Measurements from ENCODE around the gene ZFHX2. TPM values are rescaled to one million over a fixed set of nuclear protein-coding genes. Genes with fewer than 3 reads are reported as not detected.
A peak's percentile ranks its signal among the peaks of the same experiment; 100 is the strongest.

ZFHX2 gene
- total RNA-seq, 2 experiments from 2014 or later = 1.2 to 1.4 TPM

DNA sequence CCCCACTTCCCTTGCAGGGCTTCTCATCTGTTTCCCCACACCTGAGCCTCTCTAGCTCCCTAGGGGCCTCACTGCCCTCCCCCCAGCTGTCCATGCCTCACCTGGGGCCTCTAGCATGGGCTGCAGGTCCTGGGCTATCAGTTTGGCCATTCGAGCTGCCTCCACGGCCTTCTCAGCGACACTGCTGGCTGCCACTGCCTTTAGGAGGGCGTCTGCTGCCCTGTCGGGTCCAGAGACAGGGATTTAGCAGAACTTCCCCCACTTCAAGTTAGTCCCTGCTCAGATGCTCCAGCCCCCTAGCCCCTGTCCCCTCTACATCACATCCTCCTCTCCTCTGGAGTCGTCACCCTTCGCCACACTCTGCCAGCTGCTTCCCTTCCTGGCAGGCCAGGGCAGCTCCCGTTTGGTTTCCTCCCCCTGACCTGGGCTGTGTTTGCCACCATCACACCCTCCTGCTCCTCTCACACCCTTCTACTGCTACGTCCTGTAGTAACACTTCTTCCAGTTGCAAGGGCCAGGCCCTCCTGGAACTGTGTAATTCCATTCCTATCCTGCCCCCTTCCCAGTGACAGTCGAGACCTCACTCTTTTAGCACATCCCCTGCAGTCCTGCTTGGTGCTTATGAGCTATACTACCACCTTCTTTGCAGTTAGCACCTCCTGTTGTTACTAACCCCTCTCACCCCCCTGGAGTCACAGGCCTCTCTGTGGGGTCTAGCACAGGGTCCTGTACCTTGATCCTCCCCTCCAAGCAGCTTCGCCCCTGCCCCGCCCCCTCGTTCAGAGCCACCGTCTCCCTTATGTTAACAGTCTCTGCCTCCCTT, 20.3 kb upstream of the ZFHX2 start:
- no peaks in the 10 kb centered on the region for H3K9me3 Mint-ChIP-seq
- ChIA-PET POLR2A (interaction anchor here (0.8 to 0.9 kb wide), 2 partner anchors 11 to 17 kb away, joined by 3 read pairs; no protein-coding TSS in a partner anchor), CTCF (interaction anchor here (0.9 to 1.8 kb wide), 3 partner anchors 12 to 60 kb away, joined by 4 to 6 read pairs (median 5); no protein-coding TSS in a partner anchor)
- H3K36me3 Mint-ChIP-seq = no peaks in the 10 kb centered on the region
- H3K4me1 Mint-ChIP-seq (ENCODE audit: low read depth) = peaks cover 18% of the 10 kb centered on the region
- no peak overlapping the region for H3K27ac Mint-ChIP-seq
- DNase-seq = no peak
- H3K4me3 Mint-ChIP-seq = no peak overlapping the region
- peaks cover 16% of the 10 kb centered on the region for H3K27me3 Mint-ChIP-seq
- intact Hi-C loops (cut with micrococcal nuclease) = no loop called here

DNA sequence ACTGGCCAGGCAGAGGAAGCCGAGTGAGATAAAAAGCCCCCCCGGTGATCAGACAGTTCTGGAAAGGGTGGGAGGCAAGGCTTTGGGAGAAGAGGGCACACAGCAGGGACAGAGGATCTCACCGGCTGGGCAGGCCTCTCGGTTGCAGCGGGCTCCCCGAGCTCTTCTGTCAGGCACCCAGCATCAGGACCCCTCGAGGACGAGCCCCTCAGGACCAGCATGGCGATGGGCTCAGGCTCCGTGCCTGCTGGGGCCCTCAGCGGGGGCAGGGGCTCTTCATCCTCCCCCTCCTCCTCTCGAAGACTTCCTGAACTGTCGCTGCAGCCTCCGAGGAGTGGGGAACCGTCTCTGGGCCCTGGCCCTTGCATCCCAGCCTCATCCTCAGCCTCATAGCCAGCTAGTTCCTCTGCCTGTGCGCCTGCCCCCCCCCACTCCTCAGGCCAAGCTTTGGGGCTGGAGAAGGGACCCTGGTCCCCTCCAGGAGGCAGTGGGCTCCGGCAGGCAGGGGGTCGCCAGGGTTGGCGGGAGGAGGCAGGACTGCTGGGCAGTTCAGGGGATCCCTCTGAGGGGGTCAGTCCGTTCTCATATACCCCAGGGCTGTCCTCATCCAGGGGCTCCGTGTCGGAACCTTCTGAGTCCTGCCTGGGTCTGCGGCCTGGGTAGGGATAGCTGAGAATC, 19.4 kb upstream of the ZFHX2 start:
- peaks cover 9% of the 10 kb centered on the region for H3K27me3 Mint-ChIP-seq
- no peak overlapping the region for H3K4me3 Mint-ChIP-seq
- peak; percentile 2 for DNase-seq
- intact Hi-C loops (cut with micrococcal nuclease) = no loop called here
- H3K36me3 Mint-ChIP-seq = no peaks in the 10 kb centered on the region
- ChIA-PET POLR2A (interaction anchor here (0.6 to 0.8 kb wide), 3 partner anchors 10 to 981 kb away, joined by 3 read pairs; no protein-coding TSS in a partner anchor), CTCF (interaction anchor here (0.8 to 1.5 kb wide), 3 partner anchors 11 to 61 kb away, joined by 3 to 5 read pairs (median 4); no protein-coding TSS in a partner anchor)
- peaks cover 17% of the 10 kb centered on the region for H3K4me1 Mint-ChIP-seq (ENCODE audit: low read depth)
- H3K9me3 Mint-ChIP-seq = no peaks in the 10 kb centered on the region
- H3K27ac Mint-ChIP-seq = no peak overlapping the region

DNA sequence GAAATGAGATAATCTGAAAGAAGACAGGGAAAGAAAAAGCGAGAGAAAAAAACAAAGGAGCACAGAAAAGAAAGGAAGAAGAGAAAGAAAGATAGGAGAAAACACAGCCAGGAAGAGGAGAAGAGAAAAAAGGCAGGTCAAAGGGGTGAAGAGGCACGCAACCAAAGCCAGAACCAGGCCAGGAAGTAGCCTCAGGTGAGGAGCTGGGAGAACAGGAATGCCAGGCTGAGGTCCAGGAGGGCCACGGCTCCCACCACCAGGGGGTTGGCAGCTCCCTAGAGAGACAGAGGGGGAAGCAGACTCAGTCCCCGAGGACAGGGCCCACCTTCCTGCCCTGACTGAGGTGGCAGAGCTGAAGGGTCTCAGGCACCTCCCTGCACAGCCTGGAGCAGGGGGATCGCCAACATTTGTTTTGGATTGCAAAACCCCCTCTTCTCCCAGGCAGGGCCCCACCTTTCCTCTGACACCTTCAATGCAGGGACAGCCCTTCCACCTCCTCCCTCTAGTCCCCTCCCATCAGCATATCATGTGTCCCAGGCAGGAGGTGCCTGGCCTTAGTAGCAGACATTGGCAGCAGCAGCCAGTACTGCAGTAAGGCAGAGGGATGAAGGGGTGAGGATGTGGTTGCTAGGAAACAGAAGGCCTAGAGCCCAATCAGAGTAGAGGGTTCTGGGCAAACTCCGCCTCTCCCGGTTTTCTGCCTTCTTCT, 18.0 kb upstream of the ZFHX2 start:
- no peak overlapping the region for H3K4me3 Mint-ChIP-seq
- POLR2A ChIA-PET = no interaction called here

GRCh38 chr14:23568600-23569331, 17.2 kb upstream of the ZFHX2 start:
- ChIA-PET POLR2A (no interaction called here), CTCF (interaction anchor here (0.5 to 3.3 kb wide), 9 partner anchors 9 to 175 kb away, joined by 3 to 29 read pairs (median 5); partner anchors contain the start of gene THTPA)
- Mint-ChIP-seq H3K9me3 (no peaks in the 10 kb centered on the region), H3K4me1 (ENCODE audit: low read depth) (peaks cover 28% of the 10 kb centered on the region), H3K36me3 (peaks cover 13% of the 10 kb centered on the region), H3K27ac (peak overlapping the region; percentile 90), H3K4me3 (peak overlapping the region; percentile 91), H3K27me3 (no peaks in the 10 kb centered on the region)
- intact Hi-C loops (cut with micrococcal nuclease) = no loop called here
- DNase-seq = peak; percentile 49

More for the DNA sequence above, 18.0 kb upstream of the ZFHX2 start:
- intact Hi-C loops (cut with micrococcal nuclease) = no loop called here
- Mint-ChIP-seq H3K27ac (no peak overlapping the region), H3K4me1 (ENCODE audit: low read depth) (peaks cover 25% of the 10 kb centered on the region), H3K9me3 (no peaks in the 10 kb centered on the region), H3K27me3 (no peaks in the 10 kb centered on the region), H3K36me3 (peaks cover 9% of the 10 kb centered on the region)
- CTCF ChIA-PET = interaction anchor here (1.2 to 3.3 kb wide), 6 partner anchors 10 to 176 kb away, joined by 3 to 29 read pairs (median 6); no protein-coding TSS in a partner anchor
- peak; percentile 19 for DNase-seq

GRCh38 chr14:23568021-23568599, 16.5 kb upstream of the ZFHX2 start:
- intact Hi-C loops (cut with micrococcal nuclease) = no loop called here
- POLR2A ChIA-PET = interaction anchor here (0.5 to 1.7 kb wide), 3 partner anchors 93 to 274 kb away, joined by 3 to 4 read pairs (median 3); partner anchors contain the start of gene PABPN1
- Mint-ChIP-seq H3K27me3 (no peaks in the 10 kb centered on the region), H3K36me3 (peaks cover 15% of the 10 kb centered on the region), H3K9me3 (no peaks in the 10 kb centered on the region), H3K27ac (peak overlapping the region; percentile 90), H3K4me3 (peak overlapping the region; percentile 91), H3K4me1 (ENCODE audit: low read depth) (peaks cover 29% of the 10 kb centered on the region)
- no peak for DNase-seq
- CTCF ChIA-PET = interaction anchor here (0.5 to 3.3 kb wide), 8 partner anchors 9 to 175 kb away, joined by 3 to 29 read pairs (median 6); partner anchors contain the start of gene THTPA

DNA sequence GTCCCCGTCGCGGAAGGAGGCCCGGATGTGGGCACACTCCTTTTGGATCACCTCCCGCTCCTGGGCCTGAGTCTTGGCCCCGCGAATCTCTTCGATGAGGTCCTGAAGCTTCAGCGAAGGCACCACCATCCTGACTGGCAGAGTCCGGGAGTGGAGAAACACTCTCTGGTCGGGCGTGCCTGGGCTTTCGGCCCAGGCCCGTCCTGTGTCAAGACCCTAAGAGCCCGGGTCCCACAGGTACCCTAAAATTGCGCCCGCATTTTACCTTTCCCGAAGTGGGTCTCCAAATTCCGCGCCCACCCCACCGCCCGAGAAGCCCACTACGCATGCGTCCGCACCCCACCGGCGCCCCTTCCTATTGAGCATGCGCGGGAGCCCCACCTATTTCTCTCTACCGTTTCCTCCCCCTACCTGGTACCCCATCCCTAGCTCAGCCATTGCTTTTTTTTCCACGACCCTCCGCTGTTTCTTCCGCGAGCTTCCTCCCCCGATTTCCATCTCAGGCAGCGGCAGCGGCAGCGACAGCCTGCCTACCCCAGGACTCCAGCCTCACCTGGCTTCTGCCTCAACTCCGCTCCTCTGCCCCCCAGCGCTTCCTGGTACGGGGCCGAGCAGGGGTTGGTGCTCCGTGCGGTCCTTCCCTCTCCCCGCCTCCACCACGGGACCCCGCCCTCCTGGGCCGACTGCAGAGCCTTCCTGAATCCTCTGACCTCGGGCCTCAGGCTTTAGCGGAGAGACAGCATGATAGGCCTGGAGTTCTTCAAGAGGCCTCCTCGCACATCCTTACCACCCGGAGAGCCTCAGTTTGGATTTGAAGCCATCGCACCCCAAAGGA, 15.8 kb upstream of the ZFHX2 start, which contains the start of gene AP1G2:
AP1G2 (minus strand) TSS at position 606 of the 835 bp plus-strand sequence; CDS start at position 129, 477 bp downstream.
- H3K4me1 Mint-ChIP-seq (ENCODE audit: low read depth) = peaks cover 34% of the 10 kb centered on the region
- H3K27ac Mint-ChIP-seq = peak within 1 kb of the TSS; percentile 90
- DNase-seq = peak; percentile 95
- no peaks in the 10 kb centered on the region for H3K27me3 Mint-ChIP-seq
- no peaks in the 10 kb centered on the region for H3K9me3 Mint-ChIP-seq
- peak within 1 kb of the TSS; percentile 91 for H3K4me3 Mint-ChIP-seq
- POLR2A ChIA-PET = interaction anchor here (0.5 to 1.7 kb wide), 6 partner anchors 9 to 273 kb away, joined by 3 to 4 read pairs (median 3); partner anchors contain the start of gene PABPN1
- CTCF ChIA-PET = interaction anchor here (0.6 to 3.3 kb wide), 7 partner anchors 8 to 308 kb away, joined by 3 to 29 read pairs (median 5); partner anchors contain the start of gene THTPA
- intact Hi-C loops (cut with micrococcal nuclease) = loop anchor here (1.0 to 2.0 kb wide), 2 partner anchors 11 to 17 kb away; partner anchors contain the start of genes THTPA and ZFHX2
- H3K36me3 Mint-ChIP-seq = peaks cover 20% of the 10 kb centered on the region

DNA sequence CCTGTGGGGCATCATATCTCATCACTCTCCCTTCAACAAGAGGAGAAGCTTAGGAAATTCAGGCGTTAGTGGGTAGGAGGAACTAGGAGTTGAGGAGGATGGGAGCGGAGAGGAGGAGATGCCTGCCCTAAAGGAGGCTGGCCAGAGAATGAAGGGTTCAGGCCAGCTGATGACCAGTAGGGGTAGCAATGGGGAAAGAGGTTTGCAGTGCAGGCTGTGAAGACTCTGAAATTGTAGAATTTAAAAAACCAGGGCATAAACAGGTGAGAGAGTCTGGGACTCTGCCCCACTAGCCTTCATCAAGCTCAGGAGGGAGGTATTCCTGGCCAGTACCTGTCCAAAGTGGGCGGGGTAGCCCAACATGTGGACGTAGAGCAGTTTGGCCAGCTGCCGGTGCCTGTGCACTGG, 15.2 kb upstream of the ZFHX2 start:
- H3K9me3 Mint-ChIP-seq = no peaks in the 10 kb centered on the region
- intact Hi-C loops (cut with micrococcal nuclease) = loop anchor here (1.0 to 2.0 kb wide), 2 partner anchors 10 to 16 kb away; partner anchors contain the start of genes THTPA and ZFHX2
- H3K27ac Mint-ChIP-seq = peak overlapping the region; percentile 90
- DNase-seq = no peak
- H3K36me3 Mint-ChIP-seq = peaks cover 22% of the 10 kb centered on the region
- ChIA-PET POLR2A (interaction anchor here (0.6 to 1.7 kb wide), 5 partner anchors 8 to 246 kb away, joined by 3 to 4 read pairs (median 3); partner anchors contain the start of gene PABPN1), CTCF (interaction anchor here (1.1 to 3.3 kb wide), 5 partner anchors 7 to 89 kb away, joined by 4 to 29 read pairs (median 9); partner anchors contain the start of gene THTPA)
- H3K4me1 Mint-ChIP-seq (ENCODE audit: low read depth) = peaks cover 34% of the 10 kb centered on the region
- peak overlapping the region; percentile 91 for H3K4me3 Mint-ChIP-seq
- H3K27me3 Mint-ChIP-seq = no peaks in the 10 kb centered on the region

DNA sequence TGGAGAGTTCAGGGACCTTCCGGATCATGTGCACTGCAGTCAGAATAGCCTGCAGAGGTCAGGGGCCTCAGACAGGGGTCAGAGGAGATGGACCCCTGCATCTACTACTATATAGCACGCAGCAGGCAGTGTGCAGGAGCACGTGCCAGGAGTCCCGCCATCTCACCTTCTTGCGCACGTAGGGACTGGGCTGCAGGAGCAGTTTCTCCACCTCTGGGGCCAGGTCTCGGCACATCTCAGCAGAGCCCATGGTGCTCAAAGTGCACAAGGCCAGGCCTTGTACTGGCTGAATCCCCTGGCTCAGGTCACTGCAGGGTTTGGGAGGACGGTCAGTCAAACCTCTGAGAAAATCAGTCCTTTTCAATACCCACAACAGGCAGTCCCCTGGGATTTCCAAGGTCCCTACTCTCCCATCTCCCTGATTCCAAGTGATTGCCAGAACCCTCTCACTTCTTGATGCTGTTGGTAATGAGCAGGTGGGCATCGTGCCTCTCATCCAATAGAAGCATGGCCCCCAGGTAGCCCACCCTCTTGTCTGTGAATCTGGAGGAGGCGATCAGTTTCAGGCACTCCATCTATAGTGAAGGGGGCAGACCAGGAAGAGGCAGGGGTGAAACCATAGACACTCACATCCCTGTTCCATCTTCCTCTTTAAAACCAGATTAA, 14.7 kb upstream of the ZFHX2 start:
- DNase-seq = no peak
- intact Hi-C loops (cut with micrococcal nuclease) = loop anchor here (2.0 kb wide), 1 partner anchor 15 kb away; the partner anchor contains the start of gene ZFHX2
- peaks cover 34% of the 10 kb centered on the region for H3K4me1 Mint-ChIP-seq (ENCODE audit: low read depth)
- H3K36me3 Mint-ChIP-seq = peaks cover 26% of the 10 kb centered on the region
- POLR2A ChIA-PET = no interaction called here
- CTCF ChIA-PET = interaction anchor here (1.1 to 3.3 kb wide), 5 partner anchors 7 to 88 kb away, joined by 4 to 29 read pairs (median 9); partner anchors contain the start of gene THTPA
- H3K9me3 Mint-ChIP-seq = no peaks in the 10 kb centered on the region
- H3K27me3 Mint-ChIP-seq = no peaks in the 10 kb centered on the region
- H3K27ac Mint-ChIP-seq = peak overlapping the region; percentile 90
- peak overlapping the region; percentile 91 for H3K4me3 Mint-ChIP-seq

GRCh38 chr14:23565626-23566025, 14.1 kb upstream of the ZFHX2 start:
- intact Hi-C loops (cut with micrococcal nuclease) = loop anchor here (2.0 kb wide), 1 partner anchor 15 kb away; the partner anchor contains the start of gene ZFHX2
- POLR2A ChIA-PET = no interaction called here
- Mint-ChIP-seq H3K4me3 (no peak overlapping the region), H3K27ac (no peak overlapping the region), H3K4me1 (ENCODE audit: low read depth) (peaks cover 34% of the 10 kb centered on the region), H3K27me3 (no peaks in the 10 kb centered on the region), H3K36me3 (peaks cover 30% of the 10 kb centered on the region), H3K9me3 (no peaks in the 10 kb centered on the region)
- no peak for DNase-seq
- CTCF ChIA-PET = interaction anchor here (3.2 kb wide), 1 partner anchor 9 kb away, joined by 13 read pairs; the partner anchor contains the start of gene THTPA
